Measurements from ENCODE around the gene ZNRF1. TPM values are rescaled to one million over a fixed set of nuclear protein-coding genes. Genes with fewer than 3 reads are reported as not detected.

ZNRF1 gene
- total and polyA plus RNA-seq, 10 of the 15 experiments (the other 5 are each of a cell fraction or from before 2014, with no cell fraction given), result 5.8 to 25.9 (median 14.3) TPM

DNA sequence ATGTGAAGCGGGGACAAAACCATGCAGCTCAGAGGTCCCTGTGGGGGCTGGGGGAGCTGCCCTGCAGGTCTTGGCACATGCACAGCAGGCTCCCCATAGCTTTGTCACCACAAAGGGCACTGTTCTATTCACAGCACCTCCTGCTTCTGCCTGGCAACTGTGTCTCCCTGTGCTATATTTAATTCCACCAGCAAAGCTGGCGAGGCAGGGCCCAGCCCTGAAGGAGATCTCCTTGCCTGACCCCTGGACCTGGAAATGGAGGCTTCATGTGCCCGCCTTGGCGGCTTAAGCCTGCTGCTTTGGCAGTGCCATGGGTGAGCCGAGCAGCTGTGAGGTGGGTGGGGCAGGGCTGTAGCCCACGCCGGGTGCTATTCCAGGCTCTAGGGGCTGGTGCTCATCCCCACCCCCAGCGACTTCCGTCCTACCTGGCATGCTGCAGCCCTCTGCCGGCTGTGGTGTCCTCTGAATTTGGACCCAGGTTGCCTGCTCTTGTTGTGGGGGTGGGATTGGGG lies 111.0 kb downstream of the ZNRF1 start:
- no peaks in the 10 kb centered on the region; a peak in 2 of 4 replicates for H3K36me3 ChIP-seq (ENCODE audit: control insufficient read depth in 2 of 2, insufficient read depth in 2 of 2, low read length in 1 of 2)
- H2AFZ ChIP-seq (ENCODE audit: control insufficient read depth, low read depth, low read length), result no peak overlapping the region
- H3K9ac ChIP-seq (ENCODE audit: control insufficient read depth, insufficient read depth, low read length), result no peak overlapping the region; the same call in 1 of the 2 replicates
- no peaks in the 10 kb centered on the region for H3K27me3 ChIP-seq (replicated peaks in 1 of 2; ENCODE audit: control insufficient read depth in 2 of 2, insufficient read depth in 2 of 2, low read length in 1 of 2)
- ChIA-PET CTCF (interaction anchor here (0.7 to 6.7 kb wide), 13 partner anchors 11 to 405 kb away, joined by 3 to 90 read pairs (median 6); partner anchors contain the start of gene ZNRF1), RAD21 (ENCODE audit: unreplicated experiment) (interaction anchor here (0.8 to 4.9 kb wide), 13 partner anchors 10 to 389 kb away, joined by 3 to 92 read pairs (median 4); partner anchors contain the start of genes WDR59 and ZNRF1), SMC1A (ENCODE audit: uncharacterized antibody, unreplicated experiment) (interaction anchor here (0.8 to 6.7 kb wide), 13 partner anchors 8 to 295 kb away, joined by 3 to 69 read pairs (median 4); partner anchors contain the start of gene ZNRF1), POLR2A (interaction anchor here (1.3 kb wide), 1 partner anchor 111 kb away, joined by 3 read pairs; the partner anchor contains the start of gene ZNRF1)
- WGBS (ENCODE audit: insufficient coverage, insufficient replicate concordance, low lambda C conversion rate, missing lambda C conversion rate), result 55% methylated on average over 10 of the region's 10 CpGs
- no peaks in the 10 kb centered on the region for H3K79me2 ChIP-seq (ENCODE audit: control insufficient read depth, insufficient read depth, low read length)
- no peak for ATAC-seq
- no peaks in the 10 kb centered on the region for H4K20me1 ChIP-seq (ENCODE audit: control insufficient read depth, insufficient read depth)
- TF ChIP-seq RAD21 (IDR thresholded peaks at IDR 0.05; ENCODE audit: insufficient read depth, low read depth, low read length) (peak; percentile 47; the same call in 1 of the 2 replicates), RB1 (IDR thresholded peaks at IDR 0.05; ENCODE audit: borderline replicate concordance) (no peak)
- in situ Hi-C loops (cut with MboI) (loop anchor here (5.0 to 10.0 kb wide), 3 partner anchors 65 to 407 kb away; partner anchors contain the start of gene MLKL), intact Hi-C loops (cut with micrococcal nuclease; ENCODE audit: unreplicated experiment) (loop anchor here (2.0 to 5.0 kb wide), 4 partner anchors 32 to 401 kb away; no protein-coding TSS in a partner anchor)
- no peaks in the 10 kb centered on the region for H3K9me3 ChIP-seq (replicated peaks; ENCODE audit: control insufficient read depth, insufficient read depth, low read length)
- DNase-seq (ENCODE audit: low read depth, low spot score), result no peak
- no peak overlapping the region for H3K27ac ChIP-seq (ENCODE audit: control insufficient read depth, insufficient read depth)
- peaks cover 36% of the 10 kb centered on the region for H3K4me1 ChIP-seq (ENCODE audit: control insufficient read depth, insufficient read depth, low read length)
- peak overlapping the region; percentile 66 for H3K4me2 ChIP-seq (ENCODE audit: control insufficient read depth, insufficient read depth)
- FAIRE-seq, result no peak
- no peak overlapping the region for H3K4me3 ChIP-seq
- no TSS peak for BruUV-seq (replicated peaks)

DNA sequence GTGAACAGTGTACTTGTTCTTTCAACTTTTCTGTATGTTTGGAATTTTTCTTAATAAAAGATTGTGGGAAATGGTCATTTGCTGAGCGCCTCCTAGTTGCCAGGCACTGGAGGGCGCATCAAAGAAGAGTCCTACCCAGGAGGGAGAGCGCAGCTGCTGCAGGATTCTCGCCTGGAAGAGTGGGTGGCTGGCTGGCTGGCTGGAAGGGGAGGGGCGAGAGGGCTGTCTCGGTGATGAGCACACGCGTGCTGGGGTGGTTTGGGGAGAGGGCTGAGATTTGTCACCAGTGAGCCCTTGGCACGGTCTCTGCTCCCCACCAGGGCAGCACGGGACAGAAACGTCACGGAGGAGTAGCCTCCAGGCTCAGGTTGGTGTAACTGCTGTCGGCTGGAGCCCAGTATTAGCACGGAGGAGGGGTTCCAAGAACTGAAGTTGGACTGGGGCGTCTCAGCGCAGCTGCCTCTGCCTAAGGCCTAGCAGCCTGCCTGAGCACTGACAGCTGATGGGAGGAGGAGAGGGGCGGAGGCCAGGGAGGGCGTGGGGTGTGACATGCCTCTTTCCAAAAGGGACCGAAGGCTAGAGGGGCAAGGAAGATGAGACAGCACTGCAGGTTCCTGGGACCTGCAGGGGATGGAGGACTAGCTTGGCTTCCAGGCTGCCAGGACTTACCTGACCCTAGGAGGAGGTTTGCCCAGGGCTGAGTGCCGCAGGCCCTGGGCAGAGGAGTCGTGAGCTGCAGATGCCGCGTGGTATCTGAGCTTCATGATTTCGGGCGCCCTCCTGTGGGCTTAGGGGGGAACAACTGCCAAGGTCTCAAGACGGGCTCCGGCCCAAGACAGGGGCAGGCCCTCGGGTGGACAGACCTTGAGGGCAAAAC lies 112.1 kb downstream of the ZNRF1 start:
- Histone ChIP-seq H3K79me2 (ENCODE audit: control insufficient read depth, insufficient read depth, low read length) (no peaks in the 10 kb centered on the region), H3K9me3 (replicated peaks; ENCODE audit: control insufficient read depth, insufficient read depth, low read length) (no peaks in the 10 kb centered on the region), H3K27ac (ENCODE audit: control insufficient read depth, insufficient read depth) (no peak overlapping the region; the same call in 1 of the 2 replicates), H4K20me1 (ENCODE audit: control insufficient read depth, insufficient read depth) (no peaks in the 10 kb centered on the region), H3K4me3 (no peak overlapping the region), H3K4me1 (ENCODE audit: control insufficient read depth, insufficient read depth, low read length) (peaks cover 36% of the 10 kb centered on the region), H2AFZ (ENCODE audit: control insufficient read depth, low read depth, low read length) (peak overlapping the region; percentile 67), H3K9ac (ENCODE audit: control insufficient read depth, insufficient read depth, low read length) (no peak overlapping the region), H3K27me3 (replicated peaks in 1 of 2; ENCODE audit: control insufficient read depth in 2 of 2, insufficient read depth in 2 of 2, low read length in 1 of 2) (no peaks in the 10 kb centered on the region), H3K4me2 (ENCODE audit: control insufficient read depth, insufficient read depth) (peak overlapping the region; percentile 58), H3K36me3 (ENCODE audit: control insufficient read depth in 2 of 2, insufficient read depth in 2 of 2, low read length in 1 of 2) (no peaks in the 10 kb centered on the region; a peak in 2 of 4 replicates)
- ChIA-PET RAD21 (ENCODE audit: unreplicated experiment) (interaction anchor here (0.7 to 4.9 kb wide), 31 partner anchors 9 to 399 kb away, joined by 3 to 92 read pairs (median 5); partner anchors contain the start of genes WDR59 and ZNRF1), POLR2A (interaction anchor here (0.6 to 1.8 kb wide), 8 partner anchors 46 to 248 kb away, joined by 3 to 13 read pairs (median 4); partner anchors contain the start of gene ZNRF1), CTCF (interaction anchor here (0.6 to 6.7 kb wide), 53 partner anchors 10 to 410 kb away, joined by 3 to 90 read pairs (median 4); partner anchors contain the start of genes MLKL, WDR59 and ZNRF1), SMC1A (ENCODE audit: uncharacterized antibody, unreplicated experiment) (interaction anchor here (0.6 to 6.7 kb wide), 27 partner anchors 8 to 401 kb away, joined by 3 to 69 read pairs (median 4); partner anchors contain the start of gene ZNRF1)
- 24% methylated on average over 28 of the region's 28 CpGs for WGBS (ENCODE audit: insufficient coverage, insufficient replicate concordance, low lambda C conversion rate, missing lambda C conversion rate)
- no TSS peak for BruUV-seq (replicated peaks)
- in situ Hi-C loops (cut with MboI), result no loop called here
- DNase-seq (ENCODE audit: low read depth, low spot score) (peak; percentile 62), FAIRE-seq (peak; percentile 96), ATAC-seq (peak; percentile 92)
- intact Hi-C loops (cut with micrococcal nuclease; ENCODE audit: unreplicated experiment), result loop anchor here (1.0 to 5.0 kb wide), 6 partner anchors 34 to 402 kb away; no protein-coding TSS in a partner anchor
- TF ChIP-seq EGR1 (IDR thresholded peaks at IDR 0.05; ENCODE audit: borderline replicate concordance in 1 of 2, low read depth in 2 of 2, low read length in 2 of 2), result no peak
- no peak for TF ChIP-seq NFYB (IDR thresholded peaks at IDR 0.05; ENCODE audit: insufficient read depth, low read depth, low read length)
- TF ChIP-seq RELA (IDR thresholded peaks at IDR 0.05; ENCODE audit: borderline replicate concordance, partially characterized antibody), result peak; percentile 20
- TF ChIP-seq IRF4 (IDR thresholded peaks at IDR 0.05; ENCODE audit: low read depth, low read length), result peak; percentile 13; the same call in 1 of the 2 replicates
- no peak for TF ChIP-seq JUND (IDR thresholded peaks at IDR 0.05; ENCODE audit: low read depth, low read length)
- TF ChIP-seq, protein P1, sequence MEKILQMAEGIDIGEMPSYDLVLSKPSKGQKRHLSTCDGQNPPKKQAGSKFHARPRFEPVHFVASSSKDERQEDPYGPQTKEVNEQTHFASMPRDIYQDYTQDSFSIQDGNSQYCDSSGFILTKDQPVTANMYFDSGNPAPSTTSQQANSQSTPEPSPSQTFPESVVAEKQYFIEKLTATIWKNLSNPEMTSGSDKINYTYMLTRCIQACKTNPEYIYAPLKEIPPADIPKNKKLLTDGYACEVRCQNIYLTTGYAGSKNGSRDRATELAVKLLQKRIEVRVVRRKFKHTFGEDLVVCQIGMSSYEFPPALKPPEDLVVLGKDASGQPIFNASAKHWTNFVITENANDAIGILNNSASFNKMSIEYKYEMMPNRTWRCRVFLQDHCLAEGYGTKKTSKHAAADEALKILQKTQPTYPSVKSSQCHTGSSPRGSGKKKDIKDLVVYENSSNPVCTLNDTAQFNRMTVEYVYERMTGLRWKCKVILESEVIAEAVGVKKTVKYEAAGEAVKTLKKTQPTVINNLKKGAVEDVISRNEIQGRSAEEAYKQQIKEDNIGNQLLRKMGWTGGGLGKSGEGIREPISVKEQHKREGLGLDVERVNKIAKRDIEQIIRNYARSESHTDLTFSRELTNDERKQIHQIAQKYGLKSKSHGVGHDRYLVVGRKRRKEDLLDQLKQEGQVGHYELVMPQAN (conservative IDR thresholded peaks at IDR 0.05), result no peak
- no peak for TF ChIP-seq HDAC2 (IDR thresholded peaks at IDR 0.05)
- no peak for TF ChIP-seq RBBP5 (conservative IDR thresholded peaks at IDR 0.05)
- peak; percentile 52; the same call in 1 of the 3 replicates for TF ChIP-seq POU2F2 (IDR thresholded peaks at IDR 0.05; ENCODE audit: borderline replicate concordance, low read depth, low read length)
- TF ChIP-seq SIX5 (IDR thresholded peaks at IDR 0.05; ENCODE audit: low read depth, low read length, severe bottlenecking), result no peak

Data from GM12878 (cell line).